Tibial artery (tissue), 4 donors: Measurements from ENCODE around the gene LSAMP.

Experiments
- DNase-seq, 2 donors: peaks; one replicate each; pipeline ENCODE4 v3.0.0-alpha.2; 2019
- H3K27ac ChIP-seq, 2 donors: fragments of 200-600 bp; sonication (generic) in 1 of 2; 1 replicate in 1 of 2; 2 replicates in 1 of 2; pipeline ENCODE4 v1.5.1; 2018 to 2019; ENCODE audit warnings: mild to moderate bottlenecking in 1 of 2
- H3K27me3 ChIP-seq, 2 donors: fragments of 200-600 bp; sonication (generic) in 1 of 2; one replicate each; pipeline versions ENCODE4 v1.5.1 to v1.6.0; 2016 to 2019
- H3K36me3 ChIP-seq, 3 donors: fragments of 200-600 bp; sonication (generic) in 2 of 3; one replicate each; pipeline ENCODE4 v1.5.1; 2016 to 2019; ENCODE audit warnings: mild to moderate bottlenecking in 2 of 3
- H3K4me1 ChIP-seq, 4 donors: fragments of 200-600 bp; sonication (generic) in 2 of 4; 1 replicate in 3 of 4; 2 replicates in 1 of 4; pipeline ENCODE4 v1.5.1; 2016 to 2019
- H3K4me3 ChIP-seq, 2 donors: fragments of 200-600 bp; sonication (generic) in 1 of 2; 1 replicate in 1 of 2; 2 replicates in 1 of 2; pipeline ENCODE4 v1.5.1; 2018 to 2019; ENCODE audit warnings: mild to moderate bottlenecking in 2 of 2
- H3K9me3 ChIP-seq, 3 donors: fragments of 200-600 bp; sonication (generic) in 1 of 3; one replicate each; pipeline ENCODE4 v1.5.1; 2016 to 2019
- intact Hi-C: fragments of 100-400 bp; cut with DNase I; formaldehyde crosslinking; loops from one replicate; pipeline ENCODE4 v1.15.0; 2023; ENCODE audit warnings: low total_unique reads
- TF ChIP-seq, protein P1 (sequence below), 2 experiments: fragments of 200-600 bp in 1 of 2; fragments of 450-650 bp in 1 of 2; IDR thresholded peaks; one replicate each; pipeline ENCODE4 v1.5.1; 2017 to 2019; ENCODE audit warnings: antibody characterized with exemption in 2 of 2, mild to moderate bottlenecking in 1 of 2, moderate library complexity in 1 of 2

Gene LSAMP

DNA sequence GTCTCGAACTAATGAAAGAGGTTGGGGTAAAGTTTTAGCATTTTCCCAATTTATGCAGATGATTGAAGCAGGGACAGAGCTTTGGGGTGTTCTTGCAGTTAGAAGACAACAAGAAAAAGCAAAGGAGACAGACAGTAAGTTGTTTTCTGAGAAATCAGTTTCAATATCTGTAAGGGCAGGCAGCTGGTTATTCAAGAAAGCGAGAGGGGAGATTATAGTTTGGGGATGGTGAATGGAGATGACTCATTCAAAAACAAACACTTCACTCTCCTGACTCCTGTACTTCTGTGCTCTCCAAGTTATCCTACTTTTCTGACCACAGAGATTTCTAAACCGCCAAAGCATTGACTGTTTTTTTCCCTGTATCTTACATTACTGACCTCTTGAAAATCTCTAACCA is 469.9 kb downstream of the LSAMP start:
- DNase-seq: no peak
- TF ChIP-seq, protein P1, sequence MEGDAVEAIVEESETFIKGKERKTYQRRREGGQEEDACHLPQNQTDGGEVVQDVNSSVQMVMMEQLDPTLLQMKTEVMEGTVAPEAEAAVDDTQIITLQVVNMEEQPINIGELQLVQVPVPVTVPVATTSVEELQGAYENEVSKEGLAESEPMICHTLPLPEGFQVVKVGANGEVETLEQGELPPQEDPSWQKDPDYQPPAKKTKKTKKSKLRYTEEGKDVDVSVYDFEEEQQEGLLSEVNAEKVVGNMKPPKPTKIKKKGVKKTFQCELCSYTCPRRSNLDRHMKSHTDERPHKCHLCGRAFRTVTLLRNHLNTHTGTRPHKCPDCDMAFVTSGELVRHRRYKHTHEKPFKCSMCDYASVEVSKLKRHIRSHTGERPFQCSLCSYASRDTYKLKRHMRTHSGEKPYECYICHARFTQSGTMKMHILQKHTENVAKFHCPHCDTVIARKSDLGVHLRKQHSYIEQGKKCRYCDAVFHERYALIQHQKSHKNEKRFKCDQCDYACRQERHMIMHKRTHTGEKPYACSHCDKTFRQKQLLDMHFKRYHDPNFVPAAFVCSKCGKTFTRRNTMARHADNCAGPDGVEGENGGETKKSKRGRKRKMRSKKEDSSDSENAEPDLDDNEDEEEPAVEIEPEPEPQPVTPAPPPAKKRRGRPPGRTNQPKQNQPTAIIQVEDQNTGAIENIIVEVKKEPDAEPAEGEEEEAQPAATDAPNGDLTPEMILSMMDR (IDR thresholded peaks at IDR 0.05): no peak

DNA sequence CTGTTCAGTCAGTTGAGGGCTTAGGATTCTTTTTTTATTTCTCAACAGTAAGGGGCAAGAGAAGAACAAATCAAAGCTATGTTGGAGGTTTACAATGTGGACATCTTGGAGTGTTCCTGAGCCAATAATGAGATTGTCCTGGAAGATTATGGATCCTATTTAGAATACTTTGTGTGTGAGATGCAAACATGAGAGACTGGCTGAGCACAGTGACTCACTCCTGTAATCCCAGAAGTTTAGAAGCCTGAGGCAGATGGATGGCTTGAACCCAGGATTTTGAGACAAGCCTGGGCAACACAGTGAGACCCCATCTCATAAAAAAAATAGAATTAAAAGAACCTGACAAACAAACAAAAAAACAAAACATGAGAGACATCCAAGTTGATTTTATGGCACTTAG is 470.3 kb downstream of the LSAMP start:
- TF ChIP-seq, protein P1 (IDR thresholded peaks at IDR 0.05): no peak
- Histone ChIP-seq H3K36me3 (no peaks in the 10 kb centered on the region), H3K4me1 (no peaks in the 10 kb centered on the region), H3K4me3 (no peak overlapping the region), H3K27ac (no peak overlapping the region), H3K9me3 (no peaks in the 10 kb centered on the region), H3K27me3 (no peaks in the 10 kb centered on the region)
- intact Hi-C loops: no loop called here
- DNase-seq: no peak

More for the DNA sequence above, 469.9 kb downstream of the LSAMP start:
- no peaks in the 10 kb centered on the region for H3K27me3 ChIP-seq
- H3K27ac ChIP-seq: no peak overlapping the region
- no peaks in the 10 kb centered on the region for H3K36me3 ChIP-seq
- intact Hi-C loops: no loop called here
- H3K4me3 ChIP-seq: no peak overlapping the region
- H3K9me3 ChIP-seq: no peaks in the 10 kb centered on the region
- no peaks in the 10 kb centered on the region for H3K4me1 ChIP-seq

DNA sequence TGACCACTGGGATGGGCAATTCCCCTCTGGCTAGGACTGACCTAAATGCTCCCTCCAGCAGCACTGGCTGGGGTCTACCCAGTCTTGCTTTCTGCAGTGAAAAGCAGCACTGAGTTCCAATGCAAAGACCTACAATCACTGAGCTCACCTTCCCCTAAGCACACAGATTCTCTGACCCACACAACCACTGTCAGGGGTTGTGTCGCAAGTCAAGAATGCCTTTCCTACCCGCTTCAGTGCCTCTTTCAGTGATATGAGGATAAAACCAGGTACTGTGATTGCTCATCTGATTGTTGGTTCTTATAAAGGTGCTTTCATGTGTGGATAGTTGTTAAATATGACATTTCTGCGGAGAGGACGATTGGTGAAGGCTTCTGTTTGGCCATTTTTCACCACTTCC is 476.4 kb downstream of the LSAMP start:
- H3K4me1 ChIP-seq: no peaks in the 10 kb centered on the region
- no peak for DNase-seq
- no peak overlapping the region for H3K27ac ChIP-seq
- TF ChIP-seq, protein P1 (IDR thresholded peaks at IDR 0.05): no peak
- H3K4me3 ChIP-seq: no peak overlapping the region
- no peaks in the 10 kb centered on the region for H3K9me3 ChIP-seq
- intact Hi-C loops: no loop called here
- H3K36me3 ChIP-seq: no peaks in the 10 kb centered on the region
- H3K27me3 ChIP-seq: no peaks in the 10 kb centered on the region

DNA sequence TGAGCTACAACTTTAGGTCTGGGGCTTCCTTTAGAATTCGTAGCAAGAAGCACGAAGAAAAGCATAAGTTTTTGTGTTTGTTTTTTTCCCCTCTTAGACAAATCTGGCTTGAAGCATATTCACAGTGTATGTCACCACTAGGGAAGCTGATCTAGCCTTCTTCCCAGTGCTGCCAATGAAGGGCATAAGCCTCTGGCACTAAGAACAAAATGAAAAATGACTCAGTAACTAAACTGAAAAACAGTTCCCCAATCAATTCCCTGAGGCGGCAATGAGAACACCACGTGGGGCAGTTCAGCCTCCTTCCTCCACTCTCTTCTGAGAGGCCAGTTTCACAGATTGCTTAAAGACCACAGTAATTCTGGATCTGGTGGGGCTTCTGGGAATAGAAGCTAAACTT is 483.9 kb downstream of the LSAMP start:
- H3K4me3 ChIP-seq: no peak overlapping the region

DNA sequence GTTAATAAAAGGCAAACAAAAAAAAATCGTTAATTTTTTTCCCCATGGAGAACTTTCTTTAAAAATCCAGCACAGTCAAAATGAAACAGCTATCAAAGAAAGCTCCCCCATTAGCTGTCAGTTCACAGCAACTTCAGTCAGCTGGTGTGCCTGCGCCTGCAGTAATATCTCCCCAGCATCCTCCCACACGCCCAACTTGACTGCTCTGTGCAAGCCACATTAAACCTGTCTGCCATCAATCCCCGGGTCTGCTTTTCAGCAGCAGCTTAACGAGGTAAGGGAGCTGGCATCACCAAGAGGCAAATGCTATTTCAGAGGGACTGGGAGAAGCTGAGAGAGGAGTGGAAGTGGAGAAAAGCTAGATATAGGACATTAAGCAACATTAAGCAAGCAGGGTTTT is 484.5 kb downstream of the LSAMP start:
- Histone ChIP-seq H3K36me3 (no peaks in the 10 kb centered on the region), H3K9me3 (no peaks in the 10 kb centered on the region), H3K4me1 (no peaks in the 10 kb centered on the region), H3K4me3 (no peak overlapping the region), H3K27ac (no peak overlapping the region), H3K27me3 (no peaks in the 10 kb centered on the region)
- intact Hi-C loops: no loop called here
- TF ChIP-seq, protein P1 (IDR thresholded peaks at IDR 0.05): no peak
- DNase-seq: no peak

More for the DNA sequence above, 483.9 kb downstream of the LSAMP start:
- Histone ChIP-seq H3K36me3 (no peaks in the 10 kb centered on the region), H3K4me1 (no peaks in the 10 kb centered on the region), H3K27ac (no peak overlapping the region), H3K27me3 (no peaks in the 10 kb centered on the region), H3K9me3 (no peaks in the 10 kb centered on the region)
- no peak for DNase-seq
- intact Hi-C loops: no loop called here
- TF ChIP-seq, protein P1 (IDR thresholded peaks at IDR 0.05): no peak

DNA sequence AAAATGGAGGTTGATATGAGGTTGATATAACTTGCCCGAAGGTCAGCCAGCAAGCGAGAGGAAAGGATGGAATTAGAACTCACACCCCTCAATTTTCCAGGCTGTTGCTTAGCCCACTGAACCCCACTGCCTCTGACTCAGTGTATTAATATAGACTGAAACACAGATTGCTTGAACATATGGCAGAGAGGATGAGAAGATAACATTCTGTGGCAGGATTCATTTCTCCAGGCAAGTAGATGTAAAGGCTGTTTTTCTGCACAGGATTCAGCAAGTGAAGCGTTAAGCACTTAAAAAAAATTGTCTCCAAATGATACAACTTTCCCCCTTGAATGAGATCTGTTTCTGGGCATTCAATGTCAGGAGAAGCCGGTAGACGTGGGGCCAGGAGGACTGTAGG is 486.8 kb downstream of the LSAMP start:
- intact Hi-C loops: no loop called here
- Histone ChIP-seq H3K27ac (no peak overlapping the region), H3K9me3 (no peaks in the 10 kb centered on the region), H3K36me3 (no peaks in the 10 kb centered on the region), H3K4me1 (no peaks in the 10 kb centered on the region), H3K4me3 (no peak overlapping the region), H3K27me3 (no peaks in the 10 kb centered on the region)
- TF ChIP-seq, protein P1 (IDR thresholded peaks at IDR 0.05): no peak
- DNase-seq: no peak
